T-helper 1 cell treated with Interleukin-12 subunit alpha and Interleukin-12 subunit beta and Interleukin-4 antibody, amounts not matched to agents 30 μg/mL and 1 μg/mL, for 36 hours (primary cell): Measurements from ENCODE around the gene ASPG.

ENCODE experiments used
- H3K27ac Mint-ChIP-seq: one replicate; pipeline ENCODE4 v1.8.0; 2021; ENCODE audit warnings: mild to moderate bottlenecking, mixed read lengths
- H3K27me3 Mint-ChIP-seq: one replicate; pipeline ENCODE4 v1.8.0; 2021; ENCODE audit warnings: low read depth, mixed read lengths
- H3K36me3 Mint-ChIP-seq: one replicate; pipeline ENCODE4 v1.8.0; 2021; ENCODE audit warnings: low read depth, mixed read lengths
- H3K4me1 Mint-ChIP-seq: one replicate; pipeline ENCODE4 v1.8.0; 2021; ENCODE audit warnings: low read depth, mixed read lengths
- H3K4me3 Mint-ChIP-seq: one replicate; pipeline ENCODE4 v1.8.0; 2021; ENCODE audit warnings: mild to moderate bottlenecking, moderate library complexity, mixed read lengths
- H3K9me3 Mint-ChIP-seq: one replicate; pipeline ENCODE4 v1.8.0; 2021; ENCODE audit warnings: mixed read lengths

ASPG gene

DNA sequence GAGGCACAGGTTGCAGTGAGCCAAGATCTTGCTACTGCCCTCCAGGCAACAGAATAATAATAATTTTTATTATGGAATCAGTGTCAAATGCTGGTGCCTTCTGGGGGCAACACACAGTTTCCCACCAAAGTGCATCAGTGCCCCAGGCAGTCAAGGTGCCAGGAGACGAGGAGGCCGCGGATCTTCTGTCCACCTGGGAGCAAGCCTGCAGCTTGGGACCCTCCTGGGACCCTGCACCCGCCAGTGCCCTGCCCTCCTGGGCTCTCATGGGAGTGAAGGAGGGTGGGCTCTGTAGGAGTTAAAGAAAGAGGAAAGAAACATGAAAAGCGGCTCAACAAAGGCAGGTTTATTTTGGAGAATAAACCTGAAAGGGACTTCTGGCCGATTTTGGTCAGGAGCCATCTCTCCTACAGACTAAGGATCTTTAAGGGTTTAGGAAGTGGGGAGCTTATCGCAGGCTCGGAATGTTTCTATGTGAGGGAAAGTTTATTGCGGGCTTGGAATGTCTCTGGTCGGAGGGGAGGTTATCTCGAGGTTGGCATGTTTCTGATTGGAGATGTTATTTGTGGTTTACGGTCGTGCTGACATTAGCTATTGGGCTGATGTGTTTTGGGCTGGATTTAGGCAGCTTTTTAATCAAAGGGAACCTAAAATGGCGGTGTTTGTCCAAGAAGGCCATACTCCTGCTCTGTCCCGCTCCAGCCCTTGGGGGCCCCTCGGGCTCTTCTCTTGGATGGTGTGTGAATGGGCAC is 1.1 kb upstream of the ASPG start:
- H3K4me3 Mint-ChIP-seq: no peak overlapping the region
- no peaks in the 10 kb centered on the region for H3K9me3 Mint-ChIP-seq
- no peaks in the 10 kb centered on the region for H3K36me3 Mint-ChIP-seq
- H3K4me1 Mint-ChIP-seq: no peaks in the 10 kb centered on the region
- no peak overlapping the region for H3K27ac Mint-ChIP-seq
- peaks cover 10% of the 10 kb centered on the region for H3K27me3 Mint-ChIP-seq

DNA sequence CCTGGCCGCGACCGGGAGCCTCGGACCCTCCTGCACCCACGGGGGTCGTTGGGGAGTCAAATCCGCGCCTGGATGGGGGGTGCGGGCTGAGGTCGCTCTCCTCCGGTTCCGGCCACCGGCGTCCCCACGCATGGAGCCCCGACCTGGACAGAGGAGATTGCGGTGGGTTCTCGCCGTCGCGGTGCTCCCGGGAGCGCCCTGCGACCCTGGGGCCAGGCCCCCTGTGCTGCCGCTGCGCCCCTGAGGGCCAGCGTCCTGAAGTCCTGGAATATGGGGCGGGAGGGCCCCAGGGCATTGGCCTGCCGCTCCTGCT is 345 bp downstream of the ASPG start:
- Mint-ChIP-seq H3K4me3 (no peak overlapping the region), H3K36me3 (no peaks in the 10 kb centered on the region), H3K27ac (no peak overlapping the region), H3K27me3 (peaks cover 10% of the 10 kb centered on the region), H3K9me3 (no peaks in the 10 kb centered on the region), H3K4me1 (no peaks in the 10 kb centered on the region)

DNA sequence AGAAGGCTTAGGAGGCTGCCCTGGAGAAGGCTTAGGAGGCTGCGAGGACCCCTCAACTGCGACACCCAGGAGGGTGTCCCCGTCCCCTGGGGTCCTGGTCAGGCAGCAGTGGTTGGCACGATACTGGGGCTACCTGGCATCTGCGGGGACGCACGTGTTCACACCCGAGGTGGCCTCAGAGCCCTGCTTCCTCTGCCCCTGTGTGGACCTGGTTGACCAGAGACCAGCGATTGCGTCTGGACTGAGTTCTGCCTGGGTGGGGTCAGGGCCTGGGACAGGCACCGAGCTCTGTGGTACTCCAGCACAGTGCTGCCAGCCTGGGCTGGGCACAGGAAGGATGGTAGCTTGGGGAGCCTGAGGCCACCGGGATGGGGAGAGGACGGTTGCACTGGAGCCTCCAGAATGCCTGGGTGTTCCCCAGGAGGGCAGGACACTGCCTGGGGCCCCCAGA is 735 bp downstream of the ASPG start:
- H3K9me3 Mint-ChIP-seq: no peaks in the 10 kb centered on the region
- no peak overlapping the region for H3K27ac Mint-ChIP-seq
- no peaks in the 10 kb centered on the region for H3K36me3 Mint-ChIP-seq
- H3K4me3 Mint-ChIP-seq: no peak overlapping the region
- no peaks in the 10 kb centered on the region for H3K4me1 Mint-ChIP-seq
- H3K27me3 Mint-ChIP-seq: peaks cover 10% of the 10 kb centered on the region

DNA sequence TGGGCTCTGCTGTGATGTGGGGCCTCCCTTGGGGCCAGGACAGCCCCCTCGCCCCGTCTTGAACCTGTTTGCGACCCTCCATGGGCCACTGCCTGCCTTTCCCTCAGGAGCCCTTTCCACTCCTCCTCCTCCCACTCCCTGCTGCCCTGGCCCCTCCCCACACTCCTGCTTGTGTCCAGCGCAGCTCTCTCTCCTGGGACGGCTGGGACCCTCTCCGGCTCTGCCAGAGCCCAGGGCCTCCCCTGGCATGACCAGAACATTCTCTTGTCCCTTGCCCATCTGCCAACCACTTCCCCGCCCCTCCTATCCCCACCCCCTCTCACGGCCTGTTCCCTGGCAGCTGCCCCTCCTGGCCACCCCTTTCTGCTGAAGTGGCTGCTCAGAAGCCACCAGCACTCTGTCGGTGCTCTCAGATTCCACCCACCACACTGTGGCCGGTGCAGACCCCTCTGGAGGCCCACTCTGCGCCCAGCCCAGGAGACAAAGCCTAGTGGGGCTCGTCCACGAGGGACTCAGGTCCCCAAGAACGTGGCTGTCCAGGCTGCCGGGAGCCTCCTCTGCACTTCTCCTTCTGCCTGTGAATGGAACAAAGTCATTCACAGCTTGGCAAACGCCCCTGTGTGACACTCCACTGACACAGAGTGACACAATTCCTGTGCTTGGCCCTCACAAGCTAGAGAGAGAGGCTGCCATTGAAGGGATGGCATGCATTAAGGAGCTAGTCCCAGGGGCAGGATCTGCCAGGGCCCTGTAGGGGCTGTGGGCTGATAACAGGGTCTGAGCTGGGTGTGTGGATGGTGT is 1.4 kb downstream of the ASPG start:
- Mint-ChIP-seq H3K27ac (no peak overlapping the region), H3K27me3 (peaks cover 10% of the 10 kb centered on the region), H3K4me1 (no peaks in the 10 kb centered on the region), H3K4me3 (no peak overlapping the region), H3K36me3 (no peaks in the 10 kb centered on the region), H3K9me3 (no peaks in the 10 kb centered on the region)

DNA sequence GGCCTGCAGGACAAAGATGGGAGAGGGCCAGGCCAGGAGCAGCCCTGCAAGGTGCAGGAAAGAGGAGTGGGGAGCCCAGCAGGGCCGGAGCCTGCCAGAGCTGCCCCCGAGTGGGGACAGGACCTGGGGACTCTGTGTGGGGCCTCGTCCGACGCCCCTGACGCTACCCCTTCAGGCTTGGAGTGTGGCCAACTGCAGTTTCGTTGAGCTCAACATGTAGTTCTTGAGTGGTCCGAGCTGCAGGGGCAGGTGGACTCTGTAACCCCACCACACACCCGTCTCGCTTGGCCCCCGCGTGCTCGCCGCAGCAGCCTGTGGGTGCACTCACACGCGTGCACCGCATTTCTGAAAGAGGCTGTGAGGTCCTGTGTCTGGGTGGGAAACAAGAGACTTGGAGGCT is 2.0 kb downstream of the ASPG start:
- peaks cover 10% of the 10 kb centered on the region for H3K27me3 Mint-ChIP-seq
- no peaks in the 10 kb centered on the region for H3K36me3 Mint-ChIP-seq
- no peaks in the 10 kb centered on the region for H3K9me3 Mint-ChIP-seq
- H3K4me3 Mint-ChIP-seq: no peak overlapping the region
- no peaks in the 10 kb centered on the region for H3K4me1 Mint-ChIP-seq
- H3K27ac Mint-ChIP-seq: no peak overlapping the region

DNA sequence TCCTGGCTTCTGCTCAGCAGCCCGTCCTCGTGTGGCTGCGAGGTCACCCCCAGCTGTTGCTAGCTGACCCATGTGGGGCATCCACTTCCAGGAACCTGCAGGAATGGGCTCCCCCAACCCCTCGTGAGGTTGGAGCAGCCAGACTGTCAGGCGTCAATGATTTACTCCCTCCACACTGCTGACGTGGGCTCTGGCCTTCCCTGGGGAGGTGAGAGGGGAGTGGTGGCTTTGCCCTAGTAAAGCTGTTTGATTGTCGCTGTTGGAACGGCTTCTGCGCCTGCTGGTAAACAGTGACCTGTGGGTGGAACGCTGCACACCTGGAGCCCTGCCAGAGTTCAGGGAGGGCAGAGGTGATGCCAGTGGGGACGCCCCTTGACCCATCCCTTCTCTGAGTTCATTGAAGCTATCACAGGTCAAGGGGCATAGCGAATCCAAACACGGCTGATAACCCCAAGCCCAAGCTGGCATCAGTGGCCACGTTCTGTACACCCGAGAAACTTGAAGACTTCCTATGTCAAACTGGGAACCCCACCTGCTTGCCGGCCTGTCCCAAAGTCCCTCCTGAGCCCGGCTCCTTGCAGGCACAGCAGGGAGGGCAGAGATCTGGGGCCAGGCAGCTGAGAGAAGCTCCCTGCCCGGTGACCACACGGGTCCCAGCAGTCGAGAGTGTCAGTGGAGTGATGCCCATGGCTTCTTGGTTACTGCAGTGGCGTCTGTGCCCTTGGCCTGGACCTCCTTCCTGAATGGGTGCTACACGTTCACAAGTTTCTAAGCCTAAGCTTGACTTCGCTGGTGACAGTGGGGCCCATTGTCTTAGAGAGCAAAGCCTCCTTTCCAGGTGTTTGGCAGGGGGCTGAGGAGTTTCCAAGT is 2.7 kb downstream of the ASPG start:
- Mint-ChIP-seq H3K27me3 (peaks cover 10% of the 10 kb centered on the region), H3K27ac (no peak overlapping the region), H3K9me3 (no peaks in the 10 kb centered on the region), H3K36me3 (no peaks in the 10 kb centered on the region), H3K4me1 (no peaks in the 10 kb centered on the region), H3K4me3 (no peak overlapping the region)

DNA sequence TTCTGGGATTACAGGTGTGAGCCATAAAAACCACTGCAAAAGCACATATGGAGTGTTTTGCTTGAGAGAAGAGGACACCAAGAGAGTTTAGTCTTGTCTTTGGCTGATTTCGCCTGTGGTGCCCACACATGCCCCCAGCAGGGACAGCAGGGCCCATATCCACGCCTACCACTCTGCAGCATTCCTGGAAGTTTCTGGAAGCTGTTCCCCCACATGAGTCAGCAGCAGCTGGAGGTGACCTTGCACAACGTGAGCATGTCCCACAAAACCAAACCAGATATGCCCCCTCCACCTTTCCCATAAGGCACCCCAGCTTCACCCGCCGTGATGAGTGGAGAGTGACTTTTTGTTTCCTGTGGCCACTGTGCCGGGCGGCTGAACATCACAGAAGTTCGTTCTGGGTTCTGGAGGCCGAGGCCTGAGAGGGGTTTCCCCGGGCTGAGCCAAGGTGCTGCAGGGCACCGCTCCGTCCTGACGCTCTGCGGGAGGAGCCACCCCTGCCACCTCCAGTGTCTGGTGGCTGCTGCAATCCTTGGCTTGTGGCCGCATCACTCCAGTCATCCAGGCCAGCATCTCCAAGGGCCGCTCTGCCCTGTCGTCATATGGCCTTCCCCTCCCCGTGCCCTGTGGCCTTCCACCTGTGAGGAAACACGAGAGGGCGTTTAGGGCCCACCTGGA is 4.7 kb downstream of the ASPG start:
- H3K36me3 Mint-ChIP-seq: no peaks in the 10 kb centered on the region
- H3K4me1 Mint-ChIP-seq: peaks cover 4% of the 10 kb centered on the region
- no peaks in the 10 kb centered on the region for H3K9me3 Mint-ChIP-seq
- no peak overlapping the region for H3K27ac Mint-ChIP-seq
- H3K27me3 Mint-ChIP-seq: no peaks in the 10 kb centered on the region
- H3K4me3 Mint-ChIP-seq: no peak overlapping the region

DNA sequence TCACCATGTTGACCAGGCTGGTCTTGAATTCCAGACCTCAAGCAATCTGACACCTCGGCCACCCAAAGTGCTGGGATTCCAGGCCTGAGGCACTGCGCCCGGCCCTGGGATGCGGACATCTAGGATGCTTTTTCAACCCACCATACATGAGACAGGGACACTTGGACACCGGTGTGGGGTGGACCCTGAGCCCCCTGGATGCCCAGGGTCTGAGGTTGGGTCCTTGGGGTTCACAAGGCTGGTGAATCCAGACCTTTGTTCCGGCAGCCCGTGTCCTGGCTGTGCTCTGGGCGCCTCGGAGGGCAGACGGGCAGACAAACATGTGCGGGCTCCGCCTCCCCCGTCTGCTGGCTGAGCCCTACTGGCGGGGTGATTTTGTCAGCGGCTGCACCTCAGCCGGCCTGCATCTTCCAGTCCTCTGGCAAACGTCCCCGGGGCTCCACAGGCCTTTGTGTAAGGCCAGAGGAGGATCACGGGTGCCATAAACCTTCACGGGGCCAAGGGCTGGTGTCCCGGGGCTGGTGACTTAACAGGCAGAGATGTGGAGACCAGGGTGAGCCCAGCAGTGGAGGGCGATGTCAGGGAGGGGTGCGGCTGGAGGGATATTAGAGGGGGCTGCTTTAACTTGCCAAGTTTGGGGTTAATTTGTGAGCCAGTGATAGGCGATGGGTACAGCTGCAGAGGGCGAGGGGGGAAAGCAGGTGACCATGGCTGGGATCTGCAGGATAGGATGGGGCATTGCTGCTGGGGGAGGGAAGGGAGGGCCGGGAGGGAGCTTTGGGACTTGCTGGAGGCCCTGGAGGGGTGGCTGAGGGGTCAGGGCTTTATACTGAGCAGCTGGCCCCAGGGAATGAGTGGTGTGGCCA is 5.8 kb downstream of the ASPG start:
- H3K27ac Mint-ChIP-seq: no peak overlapping the region
- H3K36me3 Mint-ChIP-seq: no peaks in the 10 kb centered on the region
- no peak overlapping the region for H3K4me3 Mint-ChIP-seq
- no peaks in the 10 kb centered on the region for H3K27me3 Mint-ChIP-seq
- no peaks in the 10 kb centered on the region for H3K9me3 Mint-ChIP-seq
- H3K4me1 Mint-ChIP-seq: peaks cover 4% of the 10 kb centered on the region

DNA sequence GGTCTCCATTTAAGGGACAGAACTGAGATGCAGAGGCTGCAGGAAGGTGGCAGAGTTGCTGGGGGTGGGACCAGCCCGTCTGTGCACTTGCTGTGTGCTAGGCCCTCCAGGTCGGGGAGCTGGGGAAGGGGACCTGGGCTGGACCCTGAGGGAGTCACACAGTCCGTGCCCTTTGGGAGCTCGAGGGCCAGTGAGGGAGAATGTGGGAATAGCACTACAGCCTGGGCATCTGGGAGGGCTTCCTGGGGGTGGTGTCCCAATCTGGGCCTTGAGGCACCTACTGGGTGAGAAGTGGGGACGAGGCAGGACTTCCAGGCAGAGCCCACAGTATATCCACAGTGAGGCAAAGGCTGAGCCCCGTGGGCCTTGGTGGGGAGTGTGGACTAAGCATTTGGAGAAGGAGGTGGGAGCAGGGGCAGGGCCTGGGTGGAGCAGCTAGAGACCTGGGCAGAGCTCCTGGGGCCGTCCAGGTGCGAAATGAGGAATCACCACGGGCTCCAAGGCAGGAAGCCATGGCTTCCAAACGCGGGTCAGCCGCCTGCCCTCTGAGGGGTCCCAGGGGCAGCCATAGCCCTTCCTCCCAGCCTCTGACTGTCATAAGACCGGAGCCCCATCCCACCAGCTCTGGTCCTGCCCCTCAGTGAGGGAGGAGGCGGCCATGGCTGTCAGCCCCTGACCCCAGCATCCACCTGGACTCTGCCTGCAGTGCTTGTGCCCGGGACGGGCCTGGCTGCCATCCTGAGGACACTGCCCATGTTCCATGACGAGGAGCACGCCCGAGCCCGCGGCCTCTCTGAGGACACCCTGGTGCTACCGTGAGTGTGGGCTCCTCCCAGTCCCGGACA is 6.6 kb downstream of the ASPG start:
- Mint-ChIP-seq H3K36me3 (no peaks in the 10 kb centered on the region), H3K27me3 (no peaks in the 10 kb centered on the region), H3K9me3 (no peaks in the 10 kb centered on the region), H3K4me3 (no peak overlapping the region), H3K27ac (no peak overlapping the region), H3K4me1 (peaks cover 4% of the 10 kb centered on the region)

DNA sequence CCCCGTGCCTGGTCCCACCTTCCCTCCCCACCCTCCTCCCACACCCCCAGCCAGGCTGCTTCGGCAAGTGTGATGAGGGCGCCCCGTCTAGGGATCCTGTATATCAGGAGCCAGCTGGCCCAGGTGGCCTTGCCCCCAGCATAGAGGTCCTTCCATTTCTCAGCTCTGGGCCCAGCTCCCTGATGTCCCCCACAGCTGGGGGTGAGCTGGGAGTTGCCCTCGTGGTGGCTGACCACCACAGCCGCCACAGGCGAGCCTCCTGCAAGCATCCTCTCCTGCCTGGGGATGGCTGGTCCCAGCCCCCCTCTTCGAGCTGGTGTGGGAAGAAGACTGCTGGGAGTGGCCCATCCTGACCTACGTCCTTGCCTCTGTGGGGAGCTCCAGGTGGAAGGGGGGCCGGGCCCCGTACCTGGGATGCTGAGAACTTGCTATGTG is 7.4 kb downstream of the ASPG start:
- Mint-ChIP-seq H3K4me1 (peaks cover 4% of the 10 kb centered on the region), H3K27me3 (no peaks in the 10 kb centered on the region), H3K4me3 (no peak overlapping the region), H3K9me3 (no peaks in the 10 kb centered on the region), H3K27ac (no peak overlapping the region), H3K36me3 (no peaks in the 10 kb centered on the region)

DNA sequence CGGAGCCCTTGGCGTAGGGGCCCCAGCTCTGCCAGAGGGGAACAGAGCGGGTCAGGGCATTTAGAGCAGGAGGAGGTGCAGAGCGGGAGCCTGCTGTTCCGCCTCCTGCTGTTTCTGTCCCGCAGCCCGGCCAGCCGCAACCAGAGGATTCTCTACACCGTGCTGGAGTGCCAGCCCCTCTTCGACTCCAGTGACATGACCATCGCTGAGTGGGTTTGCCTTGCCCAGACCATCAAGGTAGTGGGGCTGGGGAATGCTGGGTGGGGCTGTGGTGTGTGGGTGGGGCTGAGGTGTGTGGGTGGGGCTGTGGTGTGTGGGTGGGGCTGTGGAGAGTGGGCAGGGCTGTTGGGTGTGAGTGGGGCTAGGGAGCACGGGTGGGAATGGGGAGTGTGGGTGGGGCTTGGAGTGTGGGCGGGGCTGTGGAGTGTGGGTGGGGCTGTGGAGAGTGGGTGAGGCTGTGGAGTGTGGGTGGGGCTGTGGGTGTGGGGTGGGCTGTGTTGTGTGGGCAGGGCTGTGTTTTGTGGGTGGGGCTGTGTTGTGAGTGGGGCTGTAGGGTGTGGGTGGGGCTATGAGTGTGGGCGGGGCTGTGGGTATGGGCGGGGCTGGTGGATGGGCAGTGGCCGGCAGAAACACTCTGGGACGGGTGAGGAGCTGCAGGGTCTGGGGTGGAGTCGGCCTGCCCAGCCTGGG is 8.0 kb downstream of the ASPG start:
- peaks cover 4% of the 10 kb centered on the region for H3K4me1 Mint-ChIP-seq
- no peak overlapping the region for H3K27ac Mint-ChIP-seq
- H3K36me3 Mint-ChIP-seq: no peaks in the 10 kb centered on the region
- no peaks in the 10 kb centered on the region for H3K9me3 Mint-ChIP-seq
- H3K27me3 Mint-ChIP-seq: no peaks in the 10 kb centered on the region
- H3K4me3 Mint-ChIP-seq: no peak overlapping the region

DNA sequence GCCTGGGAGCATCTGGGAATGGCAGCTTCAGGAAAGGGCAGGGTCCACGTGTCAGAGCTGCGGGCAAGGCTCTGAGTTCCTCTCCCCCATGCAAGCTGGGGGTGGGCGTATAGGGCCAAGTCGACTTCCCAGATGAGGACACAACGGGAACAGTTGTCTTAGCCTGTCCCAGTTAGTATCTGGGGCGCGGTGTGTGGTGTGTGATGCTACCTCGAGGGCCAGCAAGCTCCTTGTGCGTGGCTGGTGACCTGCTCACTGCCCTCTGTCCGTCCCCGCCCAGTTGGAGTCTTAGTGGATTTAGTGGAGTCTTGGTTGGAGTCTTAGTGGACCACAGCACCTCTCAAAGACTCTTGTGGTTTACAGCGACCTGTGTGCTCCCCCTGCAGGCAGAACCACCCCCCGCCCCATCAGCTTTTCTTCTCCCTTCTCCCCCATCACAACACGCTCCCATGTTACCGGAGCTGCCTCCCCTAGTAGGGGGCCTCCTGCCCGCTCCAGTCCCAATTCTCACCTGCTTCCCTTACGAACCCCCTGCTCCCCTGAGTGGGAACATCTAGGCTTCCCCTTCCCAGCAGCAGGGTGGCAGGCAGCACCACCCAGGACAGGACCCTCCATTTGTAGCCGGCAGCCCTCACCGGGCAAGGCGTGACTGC is 8.7 kb downstream of the ASPG start:
- Mint-ChIP-seq H3K27ac (no peak overlapping the region), H3K4me3 (no peak overlapping the region), H3K9me3 (no peaks in the 10 kb centered on the region), H3K4me1 (peaks cover 4% of the 10 kb centered on the region), H3K36me3 (no peaks in the 10 kb centered on the region), H3K27me3 (no peaks in the 10 kb centered on the region)
